Endometrium (tissue), 2 donors: ENCODE results near the gene KL.

Source experiments
- FAIRE-seq: peaks from 2 replicates; lab custom pipeline; 2012; peaks lifted over from hg19 to GRCh38; lab: Jason Lieb, UNC
- donor health status: control.
- donor health status: control.

The KL gene

DNA sequence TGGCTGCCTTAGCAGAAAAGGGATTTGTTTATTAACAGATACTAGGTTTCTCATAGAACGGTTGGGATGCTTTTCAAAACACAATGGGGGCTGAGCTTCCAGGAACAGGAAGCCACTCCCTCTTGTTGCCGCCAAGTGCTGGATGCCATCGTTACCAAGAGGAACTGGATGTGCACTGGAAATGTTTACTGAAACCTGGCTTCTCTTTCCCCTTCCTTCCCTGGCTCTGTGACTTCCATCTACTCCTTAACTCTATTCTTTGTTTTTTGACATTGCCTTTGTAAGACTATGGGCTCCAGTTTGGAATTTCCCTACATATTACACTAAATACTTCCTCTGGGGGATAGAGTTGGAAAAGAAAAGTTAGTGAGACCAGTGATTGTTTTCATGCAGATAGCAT is 11.7 kb upstream of the KL start:
- no peak for FAIRE-seq

DNA sequence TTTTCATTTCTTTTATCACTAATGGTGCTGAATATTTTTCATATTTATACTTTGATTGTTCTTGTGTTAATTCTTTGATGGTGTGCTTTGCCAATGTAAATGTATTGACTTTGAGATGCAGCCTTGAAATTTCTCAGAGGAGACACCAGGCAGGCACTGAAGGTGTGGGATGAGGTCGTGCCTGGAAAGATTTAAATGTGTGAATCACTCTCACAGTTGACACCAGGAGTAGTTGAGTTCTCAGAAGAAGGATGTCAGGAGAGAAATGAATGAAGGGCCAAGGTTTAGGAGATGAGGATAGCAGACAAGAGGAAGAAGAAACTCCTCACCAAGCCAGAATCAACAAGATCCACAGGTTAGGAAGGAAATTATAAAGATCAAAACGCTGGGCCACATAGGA is 10.1 kb upstream of the KL start:
- no peak for FAIRE-seq

DNA sequence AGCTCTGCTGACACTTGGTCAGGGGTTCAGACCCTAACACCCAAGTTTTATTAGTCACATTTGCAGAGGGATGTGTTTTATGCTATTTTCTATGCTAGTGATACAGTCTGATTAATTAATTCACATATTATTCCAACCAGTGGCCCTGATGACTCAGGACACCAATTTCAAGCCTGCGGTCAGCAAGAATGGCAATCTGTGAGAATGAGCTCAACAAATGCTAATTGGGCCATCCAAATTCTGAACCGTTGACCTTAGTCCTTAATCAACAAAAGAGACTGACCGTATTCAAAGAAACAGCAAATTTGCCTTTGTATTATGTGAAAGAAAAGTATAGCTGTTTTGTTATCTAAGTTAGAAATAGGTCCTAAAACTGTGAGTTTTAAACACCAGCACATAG is 9.6 kb upstream of the KL start:
- no peak for FAIRE-seq

DNA sequence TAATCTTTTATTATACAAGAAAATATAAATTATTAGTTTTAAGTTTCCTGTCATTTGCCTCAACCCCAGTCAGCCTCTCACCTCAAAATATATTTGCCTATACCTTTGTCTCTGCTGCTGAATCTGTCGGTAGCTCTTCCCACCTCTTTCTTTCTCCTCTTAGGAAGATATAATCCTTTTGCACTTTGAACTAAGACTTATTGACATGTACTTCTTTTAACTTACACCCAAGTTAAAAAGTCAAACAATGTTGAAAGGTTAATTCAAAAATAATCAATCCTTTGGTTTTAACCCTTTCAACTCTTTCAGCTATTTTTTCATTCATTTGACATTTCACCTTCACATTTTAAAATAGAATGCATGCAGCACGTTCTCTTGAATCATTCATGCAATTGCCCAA is 9.0 kb upstream of the KL start:
- FAIRE-seq = no peak

DNA sequence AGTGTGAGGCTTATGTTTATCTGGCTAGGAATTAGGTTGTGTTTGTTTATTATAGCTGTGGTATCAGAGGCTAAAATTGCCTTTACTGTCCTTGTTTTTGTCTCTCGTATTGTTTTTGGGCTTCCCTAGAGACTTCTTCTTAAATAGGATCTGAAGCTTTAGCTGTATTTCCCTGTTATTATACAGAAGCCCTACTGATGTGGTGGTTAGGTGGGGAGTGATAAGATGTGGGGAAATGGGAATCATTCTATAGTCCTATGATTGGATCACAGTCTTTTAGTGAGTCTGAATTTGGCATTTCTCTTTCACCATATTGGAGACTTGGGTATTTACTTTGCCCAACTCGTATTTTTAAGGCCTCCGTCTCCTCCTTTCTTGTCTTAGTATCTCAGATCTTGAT is 8.3 kb upstream of the KL start:
- FAIRE-seq = no peak

DNA sequence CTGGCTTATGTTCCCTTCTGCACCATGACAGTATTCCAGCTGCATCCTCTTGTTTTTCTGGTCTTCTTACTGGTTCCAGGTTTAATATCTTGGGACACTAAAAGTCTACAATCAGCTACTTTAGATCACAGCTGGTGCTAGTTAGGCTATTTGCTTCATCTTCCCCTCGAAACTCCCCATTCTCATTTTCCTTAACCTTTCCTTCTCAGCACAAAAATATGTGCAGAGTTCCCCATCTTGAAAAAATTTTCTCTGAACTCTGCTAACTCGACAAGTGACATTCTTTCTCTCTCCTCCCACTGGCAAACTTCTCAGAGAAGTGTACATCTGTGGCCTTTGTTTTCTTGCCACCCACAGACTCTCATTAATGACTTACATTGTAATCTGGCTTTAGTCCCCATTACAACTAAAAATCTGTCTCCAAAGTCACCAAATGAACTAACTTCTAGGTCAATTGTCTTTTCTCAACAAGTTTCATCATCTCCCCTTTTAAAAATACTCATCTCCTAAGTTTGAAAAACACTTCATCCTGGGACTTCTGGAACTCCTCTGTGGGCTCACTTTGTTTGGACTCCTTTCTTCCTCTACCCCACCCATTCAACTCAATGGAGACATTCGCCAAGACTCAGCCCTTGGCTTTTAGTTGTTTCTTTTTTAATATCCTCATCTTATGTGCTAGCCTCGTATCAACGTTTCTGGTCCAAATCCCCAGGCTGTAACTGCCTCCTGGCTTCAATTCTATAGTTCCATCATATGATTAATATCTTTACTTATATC is 7.1 kb upstream of the KL start:
- peak; percentile 95 for FAIRE-seq

DNA sequence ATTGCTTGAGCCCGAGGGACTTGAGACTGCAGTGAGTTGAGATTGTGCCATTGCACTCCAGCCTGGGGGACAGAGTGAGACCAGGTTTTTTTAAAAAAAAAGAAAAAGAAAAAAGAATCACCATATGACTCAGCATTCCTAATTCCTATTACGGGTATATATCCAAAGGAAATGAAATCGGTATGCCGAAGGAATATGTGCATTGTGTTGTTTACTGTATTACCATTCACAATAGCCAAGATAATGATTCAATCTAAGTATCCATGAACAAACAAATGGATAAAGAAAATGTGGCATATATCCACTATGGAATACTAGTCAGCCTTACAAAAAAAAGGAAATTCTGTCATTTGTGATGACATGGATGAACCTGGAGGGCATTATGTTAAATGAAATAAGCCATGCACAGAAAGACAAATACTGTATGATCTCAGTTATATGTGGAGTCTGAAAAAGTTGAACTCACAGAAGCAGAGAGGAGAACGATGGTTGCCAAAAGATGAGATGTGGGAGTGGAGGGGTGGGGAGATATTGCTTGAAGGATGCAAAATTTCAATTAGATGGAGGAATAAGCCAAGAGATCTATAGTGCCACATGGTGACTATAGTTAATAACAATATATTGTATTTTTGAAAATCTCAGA is 4.3 kb upstream of the KL start:
- FAIRE-seq = no peak

DNA sequence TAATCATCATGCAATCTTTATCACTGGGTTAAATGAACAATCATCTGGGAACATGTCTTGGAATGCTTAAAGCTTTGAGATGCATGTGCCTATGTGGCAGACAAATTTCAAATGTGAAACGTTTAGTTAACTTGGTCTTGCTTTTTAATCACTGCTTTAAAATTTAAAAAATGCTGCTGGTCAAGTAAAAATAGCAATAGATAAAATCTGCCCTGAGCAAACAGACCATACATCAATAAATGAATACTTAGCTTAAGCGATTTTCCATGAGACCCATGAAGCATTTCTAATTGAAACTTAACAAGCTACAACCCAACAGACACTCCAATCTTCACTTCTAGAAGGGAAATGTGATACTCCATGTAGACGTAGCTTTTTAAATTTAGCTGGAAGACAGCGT is 1.9 kb upstream of the KL start:
- FAIRE-seq = peak; percentile 50

DNA sequence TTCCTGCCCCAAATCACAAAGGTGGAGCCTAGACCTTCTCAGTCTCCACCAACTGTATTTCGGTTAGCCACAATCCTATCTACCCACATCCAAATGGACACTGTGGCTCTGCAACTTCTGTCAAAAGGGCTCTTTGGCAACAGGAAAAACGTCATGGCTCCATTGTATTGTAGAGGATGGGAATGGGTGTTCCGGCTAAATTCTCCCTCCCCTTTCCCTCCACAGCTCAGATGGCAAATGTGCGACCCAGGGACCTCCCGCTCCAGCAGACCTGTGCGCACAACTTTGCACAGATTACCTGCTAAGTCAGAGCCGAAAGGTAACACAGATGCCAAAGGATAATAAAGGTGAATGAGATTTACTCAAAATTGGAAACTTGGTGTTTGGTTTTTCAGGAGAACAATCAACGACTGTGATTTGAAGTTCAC is 968 bp upstream of the KL start:
- FAIRE-seq = no peak

DNA sequence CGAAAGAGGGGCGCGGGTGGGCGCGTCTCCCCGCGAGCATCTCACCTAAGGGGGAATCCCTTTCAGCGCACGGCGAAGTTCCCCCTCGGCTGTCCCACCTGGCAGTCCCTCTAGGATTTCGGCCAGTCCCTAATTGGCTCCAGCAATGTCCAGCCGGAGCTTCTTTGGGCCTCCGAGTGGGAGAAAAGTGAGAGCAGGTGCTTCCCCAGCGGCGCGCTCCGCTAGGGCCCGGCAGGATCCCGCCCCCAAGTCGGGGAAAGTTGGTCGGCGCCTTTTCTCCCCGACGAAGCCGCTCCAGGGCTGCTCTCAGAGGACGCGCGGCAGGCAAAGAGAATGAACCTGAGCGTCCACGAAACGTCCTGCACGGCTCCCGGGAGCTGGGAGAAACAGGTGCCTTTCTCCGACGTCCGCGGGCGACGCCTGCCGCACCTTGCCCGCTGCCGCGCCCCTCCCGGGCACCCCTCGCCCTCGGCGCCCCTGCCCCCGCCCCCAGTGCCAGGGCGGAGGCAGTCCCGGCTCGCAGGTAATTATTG is 366 bp upstream of the KL start:
- FAIRE-seq = no peak

DNA sequence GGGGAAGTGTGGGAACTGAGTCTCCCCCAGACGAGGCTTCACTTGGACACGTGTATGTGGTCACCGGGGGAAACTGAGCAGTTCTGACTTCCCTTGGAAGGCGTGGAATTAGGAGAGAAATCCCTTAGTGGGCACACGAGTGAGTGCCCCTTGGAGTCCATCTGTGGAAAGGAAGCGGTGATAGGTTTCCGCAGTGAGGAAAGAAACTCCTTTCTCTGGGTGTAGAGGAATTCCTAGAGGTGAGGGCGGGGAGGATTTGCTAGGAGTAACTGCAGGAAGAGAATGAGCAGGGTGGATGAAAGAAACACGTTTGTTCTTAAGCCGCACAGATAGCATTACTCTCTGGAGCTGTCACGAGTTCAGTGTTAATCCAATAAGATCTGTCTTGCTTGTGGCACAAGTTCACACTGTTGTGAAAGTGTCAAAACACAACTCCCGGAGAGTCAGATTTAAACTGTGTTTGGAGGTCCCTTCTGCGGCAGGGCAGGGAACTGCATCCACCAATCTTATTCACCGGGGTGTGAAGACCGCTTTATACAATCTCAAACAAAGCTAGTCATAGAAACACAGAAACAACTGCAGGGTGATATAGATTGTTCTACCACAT is 1.2 kb downstream of the KL start:
- no peak for FAIRE-seq

DNA sequence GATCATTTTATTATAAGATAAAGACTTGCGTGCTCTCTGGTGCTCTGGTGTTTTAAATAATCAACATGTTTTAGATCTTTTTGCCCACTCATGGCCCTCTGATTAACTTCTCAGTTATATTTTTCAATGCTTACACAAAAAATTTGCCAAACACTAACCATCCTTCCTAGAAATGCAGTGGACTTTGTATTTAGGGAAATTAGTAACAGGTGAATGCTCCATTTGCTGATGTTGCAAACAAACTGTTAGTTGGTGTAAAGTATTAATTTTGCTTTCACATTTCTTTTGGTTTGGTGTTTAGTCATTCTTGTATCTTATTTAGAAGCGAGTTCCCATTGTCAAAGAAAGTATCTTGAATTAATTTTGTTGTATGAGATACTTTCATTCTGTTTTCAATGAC is 2.7 kb downstream of the KL start:
- no peak for FAIRE-seq

DNA sequence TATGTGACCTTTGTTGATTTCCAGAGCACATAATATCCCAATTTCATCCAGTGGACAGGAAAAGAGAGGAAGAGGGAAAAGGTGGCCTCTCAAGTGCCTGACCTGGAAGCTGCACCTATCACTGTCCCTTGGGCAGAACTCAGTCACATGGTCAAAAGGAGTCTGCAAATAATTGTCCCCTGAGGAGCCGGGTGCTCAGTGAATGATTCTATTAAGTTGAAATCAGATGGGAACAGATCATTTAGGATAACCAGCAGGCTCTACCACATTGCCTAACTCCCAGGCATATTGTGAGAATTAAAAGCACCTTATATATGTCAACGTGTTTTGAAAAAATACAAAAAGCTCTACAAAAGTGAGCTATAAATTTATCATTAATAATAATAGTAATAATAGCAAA is 6.8 kb downstream of the KL start:
- no peak for FAIRE-seq

DNA sequence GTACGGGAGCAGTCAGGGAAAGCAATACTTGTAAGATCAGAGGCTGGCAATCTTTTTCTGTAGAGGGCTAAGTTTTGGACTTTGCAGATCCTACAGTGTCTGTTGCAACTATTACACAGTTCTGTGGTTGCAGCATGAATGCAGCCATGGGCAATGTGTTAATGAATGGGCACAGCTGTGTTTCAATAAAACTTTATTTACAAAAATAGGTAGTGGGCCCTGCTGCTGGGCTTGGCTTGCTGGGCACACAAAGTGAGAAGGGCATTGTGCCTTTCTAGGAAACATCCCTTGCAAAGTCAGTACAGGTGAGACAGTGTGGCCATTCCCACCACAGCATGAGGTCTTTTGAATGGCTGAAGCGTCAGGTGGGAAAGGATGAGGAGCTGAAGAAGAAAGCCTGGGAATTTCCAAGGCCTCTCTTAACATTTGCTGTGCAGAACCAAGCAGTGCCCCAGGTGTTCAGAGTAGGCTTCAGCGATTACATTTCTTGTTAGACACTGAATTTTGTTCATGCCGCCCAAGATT is 9.1 kb downstream of the KL start:
- no peak for FAIRE-seq

DNA sequence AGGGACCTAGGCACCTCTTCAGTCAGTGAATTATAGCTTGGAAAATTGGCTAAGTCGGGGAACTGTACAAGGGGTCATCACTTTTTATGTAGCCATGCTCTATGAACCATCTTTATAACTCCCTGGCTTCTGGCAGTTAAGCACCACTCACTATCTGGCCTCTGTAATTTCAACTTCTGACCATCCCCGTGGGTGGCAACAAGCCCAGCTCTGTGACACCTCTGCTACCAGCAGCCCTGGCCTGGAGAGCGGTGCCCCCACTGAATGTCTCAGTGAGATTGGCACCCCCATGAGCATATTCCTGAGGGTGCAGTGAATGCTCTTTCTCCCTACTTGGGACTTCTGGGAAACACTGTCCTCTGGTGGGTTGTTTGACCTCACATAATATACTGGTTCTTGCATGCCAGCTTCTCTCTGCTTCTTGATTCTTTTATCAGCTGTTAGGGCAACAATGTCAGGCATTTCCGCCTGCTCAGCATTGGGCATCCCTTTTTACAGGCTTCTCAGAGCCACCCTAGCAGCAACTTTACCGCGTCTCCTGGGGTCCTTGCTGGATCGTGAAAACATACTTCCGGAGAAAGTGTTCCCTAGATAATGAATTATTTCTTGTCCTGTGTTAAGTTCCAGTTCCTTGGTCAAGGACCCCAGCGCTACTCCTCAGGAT is 10.4 kb downstream of the KL start:
- no peak for FAIRE-seq

DNA sequence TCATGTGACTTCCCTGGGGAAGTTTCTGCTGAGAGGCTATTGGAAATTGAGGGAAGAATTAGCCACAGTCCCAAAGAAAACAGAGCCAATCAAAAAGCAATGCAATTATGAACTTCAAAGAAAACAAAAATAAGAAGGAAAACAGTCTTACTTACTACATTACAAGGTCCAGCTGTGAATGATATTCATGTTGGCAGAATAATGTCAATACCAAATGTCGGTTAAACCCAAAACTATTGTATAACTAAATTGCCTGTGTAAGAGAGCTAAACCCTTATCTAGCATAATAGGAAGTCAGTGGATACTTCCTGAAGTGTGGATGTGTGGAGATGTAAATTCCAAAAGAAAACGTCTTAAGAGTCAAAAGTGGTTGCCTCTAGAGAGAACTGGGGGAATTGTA is 12.4 kb downstream of the KL start:
- no peak for FAIRE-seq

DNA sequence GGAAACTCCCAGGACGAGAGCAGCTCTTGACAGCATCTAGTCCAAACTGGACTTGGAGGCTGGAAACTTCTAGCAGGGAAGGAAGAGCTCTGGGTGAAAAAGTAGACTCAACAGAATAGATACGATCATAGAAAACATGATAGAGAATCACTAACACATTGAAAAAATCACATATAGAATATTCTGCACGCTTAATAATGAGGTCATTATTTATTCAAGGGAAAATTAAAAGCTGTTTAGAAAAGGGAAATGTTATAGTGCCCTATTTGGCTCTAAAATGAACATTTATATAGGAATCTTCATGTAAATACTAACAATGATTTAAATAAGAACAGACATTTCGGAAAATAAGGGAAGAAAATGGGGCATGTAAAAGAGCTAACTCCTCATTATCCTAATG is 15.1 kb downstream of the KL start:
- FAIRE-seq = no peak

DNA sequence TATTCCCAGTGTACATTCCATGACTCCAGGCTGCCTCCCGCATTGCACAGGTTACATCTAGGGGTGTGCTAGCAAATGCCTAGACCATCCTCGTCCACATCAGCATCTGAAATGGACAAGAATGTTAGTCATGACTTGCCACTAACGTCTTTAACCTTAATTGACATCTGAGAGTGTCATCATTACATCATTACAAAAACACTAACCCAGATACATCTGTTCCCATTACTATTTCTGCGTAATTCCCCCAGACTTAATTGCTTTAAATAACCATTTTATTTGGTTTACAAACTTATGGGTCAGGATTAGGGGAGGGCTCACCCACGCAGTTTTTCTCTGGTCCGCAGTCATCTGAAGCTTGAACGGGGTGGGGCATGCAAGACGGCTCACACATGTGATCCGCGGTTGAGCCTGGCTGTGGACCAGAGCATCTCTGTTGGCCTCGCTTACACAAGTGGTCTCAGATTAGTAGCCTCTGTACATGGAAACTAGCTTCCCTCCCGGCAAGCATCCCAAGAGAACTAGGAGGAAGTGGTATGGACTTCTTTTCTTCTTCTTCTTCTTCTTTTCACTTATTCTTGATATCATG is 15.9 kb downstream of the KL start:
- FAIRE-seq = no peak

DNA sequence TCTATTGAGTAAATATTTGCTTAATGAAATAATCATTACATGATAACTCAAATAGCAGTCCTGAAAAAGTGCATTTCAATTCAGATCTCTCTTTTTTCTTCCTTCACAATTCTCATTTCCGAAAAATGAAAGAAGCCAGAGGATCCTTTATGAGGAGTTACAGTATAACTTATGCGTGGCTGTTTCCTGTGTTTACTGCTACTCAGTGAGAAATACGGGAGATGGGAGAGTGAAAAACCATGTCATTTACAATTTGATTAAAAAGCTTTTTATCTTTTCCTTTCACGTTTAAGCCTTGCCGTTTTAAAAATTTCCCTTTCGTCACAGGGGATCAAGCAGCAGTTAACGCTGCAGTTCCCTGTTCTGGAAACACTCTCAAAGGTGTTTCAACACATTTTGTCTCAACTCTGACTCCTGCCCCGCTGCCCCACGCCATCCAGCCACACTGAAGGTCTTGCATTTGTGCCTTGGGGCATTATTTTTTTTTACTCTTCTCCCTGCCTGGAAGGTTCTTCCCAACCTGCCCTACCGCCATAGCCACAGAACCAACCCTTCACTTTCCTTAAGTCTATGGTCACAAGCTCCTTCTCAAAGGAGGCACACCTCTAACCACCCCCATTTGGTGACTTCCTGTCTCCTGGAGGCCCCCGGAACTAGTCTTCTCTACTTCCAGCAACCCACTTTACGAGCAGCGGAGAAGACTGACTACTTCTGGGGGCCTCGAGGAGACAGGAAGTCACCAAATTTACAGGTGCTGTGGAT is 17.0 kb downstream of the KL start:
- FAIRE-seq = no peak

DNA sequence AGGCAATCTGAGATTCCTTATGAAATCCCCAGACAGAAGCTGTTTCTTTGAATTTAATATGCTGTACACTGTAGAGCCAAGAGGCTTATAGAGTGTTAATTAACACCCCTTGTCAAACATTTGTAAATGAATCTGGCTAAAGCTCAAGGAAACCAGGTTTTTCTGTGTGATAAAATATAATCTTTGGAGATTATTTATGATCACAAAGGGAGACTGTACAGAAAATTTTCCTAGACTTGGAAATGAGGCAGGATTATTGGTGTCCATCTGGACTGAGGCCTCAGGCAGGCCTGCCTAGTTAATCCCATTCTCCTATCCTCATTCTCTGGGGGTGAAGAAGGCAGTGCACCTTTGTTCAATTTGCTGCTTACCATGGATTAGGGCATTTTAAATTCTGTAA is 17.8 kb downstream of the KL start:
- no peak for FAIRE-seq

DNA sequence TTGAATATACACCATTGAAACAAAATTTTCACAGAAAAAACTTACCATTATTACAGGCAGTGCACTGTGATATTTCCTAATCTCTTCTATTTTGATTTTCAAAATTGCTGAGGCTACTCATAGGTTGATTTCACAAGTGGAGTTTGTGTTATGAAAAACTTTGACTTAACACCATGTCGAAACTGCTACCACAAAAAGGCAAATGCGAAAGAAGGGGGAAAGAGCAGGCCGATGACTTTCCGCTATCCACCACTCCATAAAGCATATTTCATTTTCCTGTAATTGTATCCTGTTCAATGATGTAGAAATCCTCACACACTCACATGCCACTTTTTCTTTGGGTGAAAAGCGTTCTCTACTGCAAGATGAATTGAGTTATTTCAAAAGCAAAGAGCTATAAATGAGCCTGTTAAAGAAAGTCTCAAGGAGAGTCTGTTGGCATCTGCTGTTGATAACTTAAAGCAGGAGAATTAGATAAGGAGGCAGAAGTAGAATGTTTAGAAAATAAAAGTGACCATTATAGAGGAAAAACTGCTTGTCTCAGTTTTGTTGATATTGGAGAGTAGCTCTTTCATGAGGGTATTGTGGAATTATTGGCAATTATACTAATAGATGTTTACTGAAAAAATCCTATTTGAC is 18.8 kb downstream of the KL start:
- no peak for FAIRE-seq
